HCEC 1CT (cell line): ENCODE results near the gene CBX1.
A peak's percentile ranks its signal among the peaks of the same experiment; 100 is the strongest.

Source experiments
- DNase-seq: peaks from one replicate; pipeline ENCODE4 v3.0.0-alpha.2; 2017

The CBX1 gene

GRCh38 chr17:48101012-48101720 lies at the start of gene CBX1:
TSS of gene CBX1 (minus strand) at chr17:48101478. CDS start at chr17:48077004, 24,474 bp downstream.
- DNase-seq, result peak; percentile 91

- DNase-seq, result no peak
These were observed 49.3 kb upstream of the CBX1 start for GRCh38 chr17:48150597-48151001.

- no peak for DNase-seq
These were observed 48.6 kb upstream of the CBX1 start for GRCh38 chr17:48149787-48150463.

GRCh38 chr17:48148854-48149786 lies 47.8 kb upstream of the CBX1 start:
- no peak for DNase-seq

GRCh38 chr17:48148029-48148770 lies 46.9 kb upstream of the CBX1 start:
- no peak for DNase-seq

GRCh38 chr17:48144976-48145798 lies 43.9 kb upstream of the CBX1 start:
- DNase-seq, result no peak

GRCh38 chr17:48144231-48144630 lies 43.0 kb upstream of the CBX1 start:
- DNase-seq, result no peak

GRCh38 chr17:48143629-48144028 lies 42.4 kb upstream of the CBX1 start:
- DNase-seq, result no peak

- no peak for DNase-seq
These were observed 38.7 kb upstream of the CBX1 start for GRCh38 chr17:48139944-48140343.

GRCh38 chr17:48137656-48138055 lies 36.4 kb upstream of the CBX1 start:
- no peak for DNase-seq

GRCh38 chr17:48134912-48135480 lies 33.7 kb upstream of the CBX1 start:
- DNase-seq, result no peak

GRCh38 chr17:48132385-48132784 lies 31.1 kb upstream of the CBX1 start:
- DNase-seq, result no peak

- DNase-seq, result peak; percentile 46
These were observed 30.0 kb upstream of the CBX1 start for GRCh38 chr17:48131216-48131824.

GRCh38 chr17:48129981-48130380 lies 28.7 kb upstream of the CBX1 start:
- no peak for DNase-seq

- DNase-seq, result no peak
These were observed 27.1 kb upstream of the CBX1 start for GRCh38 chr17:48128400-48128799.

GRCh38 chr17:48127371-48128051 lies 26.2 kb upstream of the CBX1 start:
- DNase-seq, result no peak

- DNase-seq, result no peak
These were observed 25.2 kb upstream of the CBX1 start for GRCh38 chr17:48126532-48126850.

- no peak for DNase-seq
These were observed 24.7 kb upstream of the CBX1 start for GRCh38 chr17:48125829-48126531.

GRCh38 chr17:48123776-48124388 lies 22.6 kb upstream of the CBX1 start:
- DNase-seq, result no peak
